Measurements from ENCODE around the gene TUNAR.

DNA sequence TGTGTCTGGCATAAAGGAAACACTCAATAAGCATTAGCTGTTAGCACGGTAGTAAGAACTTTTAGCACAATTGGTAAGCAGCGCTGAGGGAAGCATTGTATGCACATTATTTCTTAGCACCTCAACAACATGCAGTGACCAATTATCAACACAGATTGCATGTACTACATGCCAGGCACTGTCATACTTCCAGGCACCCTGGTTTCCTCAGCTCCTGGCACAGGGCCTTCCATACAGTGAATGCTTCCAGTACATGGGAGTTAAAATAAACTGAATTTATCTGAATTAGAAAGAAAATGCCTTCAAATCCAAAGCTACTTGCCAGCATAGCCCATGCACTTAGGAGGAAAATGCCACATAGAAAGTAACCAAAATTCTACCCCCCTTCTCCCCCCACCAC lies 59.4 kb downstream of the TUNAR start:
- TF ChIP-seq CTCF (IDR thresholded peaks at IDR 0.05) (no peak), EP300 (IDR thresholded peaks at IDR 0.05) (no peak), POLR2AphosphoS5 (IDR thresholded peaks at IDR 0.05) (no peak), POLR2A (IDR thresholded peaks at IDR 0.05) (no peak)

All from gastroesophageal sphincter (tissue), 3 donors.